Endodermal cell (in vitro differentiated cells): ENCODE results near the gene PLVAP. TPM values are rescaled to one million over a fixed set of nuclear protein-coding genes. Genes with fewer than 3 reads are reported as not detected.

ENCODE experiments used
- DNase-seq: peaks from one replicate; pipeline ENCODE4 v3.0.0-alpha.2; 2017
- H3K27ac ChIP-seq: 2 replicates; pipeline ENCODE4 v1.5.1; 2013; ENCODE audit warnings: mild to moderate bottlenecking, low read depth, low read length, moderate library complexity
- H3K27me3 ChIP-seq: 2 replicates; pipeline ENCODE4 v1.6.1; 2013; ENCODE audit warnings: mild to moderate bottlenecking, low read length, moderate library complexity; ENCODE audit not compliant: insufficient read depth, control insufficient read depth, poor library complexity, severe bottlenecking
- H3K36me3 ChIP-seq: 2 replicates; pipeline ENCODE4 v1.7.0; 2013; ENCODE audit warnings: mild to moderate bottlenecking, low read length, moderate library complexity; ENCODE audit not compliant: control insufficient read depth, insufficient read depth
- H3K4me1 ChIP-seq: one replicate; pipeline ENCODE4 v1.7.0; 2013; ENCODE audit warnings: low read length; ENCODE audit not compliant: control insufficient read depth, insufficient read depth
- H3K4me3 ChIP-seq: 2 replicates; pipeline ENCODE4 v1.5.1; 2013; ENCODE audit warnings: mild to moderate bottlenecking, low read length, moderate library complexity
- H3K9ac ChIP-seq: 2 replicates; pipeline ENCODE4 v1.6.1; 2013; ENCODE audit warnings: mild to moderate bottlenecking, low read length, moderate library complexity; ENCODE audit not compliant: poor library complexity, severe bottlenecking; ENCODE audit errors: extremely low read depth
- H3K9me3 ChIP-seq: 2 replicates; pipeline ENCODE4 v1.6.1; 2013; ENCODE audit warnings: mild to moderate bottlenecking, low read length, moderate library complexity; ENCODE audit not compliant: control insufficient read depth
- H3K27ac Mint-ChIP-seq: 2 replicates; pipeline ENCODE4 v1.8.0; 2020; ENCODE audit warnings: mixed read lengths
- H3K27me3 Mint-ChIP-seq: 2 replicates; pipeline ENCODE4 v1.8.0; 2021; ENCODE audit warnings: mild to moderate bottlenecking, mixed read lengths; ENCODE audit not compliant: insufficient read depth
- H3K36me3 Mint-ChIP-seq: 2 replicates; pipeline ENCODE4 v1.8.0; 2020; ENCODE audit warnings: low read depth, mixed read lengths
- H3K4me1 Mint-ChIP-seq: 2 replicates; pipeline ENCODE4 v1.8.0; 2020; ENCODE audit warnings: mixed read lengths
- H3K4me3 Mint-ChIP-seq: 2 replicates; pipeline ENCODE4 v1.8.0; 2020; ENCODE audit warnings: mild to moderate bottlenecking, moderate library complexity, mixed read lengths
- H3K9me3 Mint-ChIP-seq: 2 replicates; pipeline ENCODE4 v1.8.0; 2020; ENCODE audit warnings: mild to moderate bottlenecking, mixed read lengths
- WGBS, 2 experiments: methylation state at CpG; one replicate each; pipeline versions ENCODE4 v1.1.5 to v1.1.7; 2013; ENCODE audit warnings: missing lambda C conversion rate in 2 of 2, mixed read lengths in 1 of 2; ENCODE audit not compliant: insufficient coverage in 1 of 2, insufficient read length in 1 of 2; 5-methylcytosine and 5-hydroxymethylcytosine counted together
- total RNA-seq, 2 donors: library from RNA; stranded (reverse); fragmentation: NEBNext Ultra II Directional in 1 of 2; extraction: Animal tissue kit (Norgen Biotek cat#: 25700) in 1 of 2; gene quantifications; 2 replicates in 1 of 2; 3 replicates in 1 of 2; pipeline ENCODE4 v1.2.1, GENCODE V29; 2021
- TF ChIP-seq, protein P1 (sequence below): fragments of 200-600 bp; sonication (generic); conservative IDR thresholded peaks from 2 replicates; pipeline ENCODE4 v1.5.0; 2021; ENCODE audit warnings: antibody characterized with exemption, mild to moderate bottlenecking

Gene PLVAP
- total RNA-seq, 2 donors from 2014 or later = 0.44 TPM; not detected in 1

DNA sequence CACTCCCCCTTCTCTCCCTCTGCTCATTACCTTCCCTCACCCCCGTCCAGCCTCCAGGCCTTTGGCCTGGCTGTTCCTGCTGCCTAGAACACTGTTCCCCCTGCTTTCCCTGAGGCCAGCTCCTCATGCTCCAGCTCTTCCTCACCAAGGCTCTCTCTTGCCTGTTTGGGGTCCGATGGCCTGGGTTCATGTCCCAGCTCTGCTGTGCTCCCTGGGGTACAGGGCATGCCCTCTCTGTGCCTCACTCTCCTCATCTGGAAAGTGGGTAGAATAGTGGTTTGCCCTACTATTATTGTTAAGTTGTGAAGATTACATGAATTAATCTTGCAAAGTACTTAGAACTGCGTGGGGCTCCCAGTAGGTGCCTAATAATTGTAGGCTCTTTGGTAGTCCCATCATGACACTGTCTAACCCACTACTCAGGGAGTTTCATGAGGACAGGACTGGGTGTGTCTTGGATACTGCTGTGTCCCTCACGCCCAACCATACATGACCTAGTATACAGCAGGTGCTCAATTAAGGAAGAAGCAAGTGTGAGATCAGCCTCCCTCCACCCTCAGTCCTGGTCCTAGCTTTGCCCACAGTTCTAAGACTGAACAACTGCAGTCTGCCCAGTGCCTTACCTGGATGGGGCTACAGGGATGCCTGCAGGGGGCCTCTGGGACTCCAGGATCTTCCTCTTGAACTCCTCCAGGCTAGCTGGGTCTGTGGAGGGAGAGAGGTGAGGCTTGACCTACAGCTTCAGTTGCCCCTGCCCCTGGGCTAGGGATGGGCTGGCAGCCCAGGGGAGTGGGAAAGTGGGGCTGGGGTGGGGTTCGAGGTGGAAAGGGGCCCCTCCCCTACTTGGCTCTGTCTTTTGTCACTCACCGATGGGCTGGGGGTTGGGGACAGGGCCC, 17.0 kb downstream of the PLVAP start:
- no peak overlapping the region for H3K4me3 Mint-ChIP-seq
- Histone ChIP-seq H3K27ac (no peak overlapping the region), H3K4me3 (no peak overlapping the region), H3K9me3 (no peaks in the 10 kb centered on the region), H3K27me3 (no peaks in the 10 kb centered on the region), H3K4me1 (no peaks in the 10 kb centered on the region), H3K36me3 (no peaks in the 10 kb centered on the region), H3K9ac (no peak overlapping the region)
- no peaks in the 10 kb centered on the region for H3K36me3 Mint-ChIP-seq
- DNase-seq = no peak
- 84 to 100% methylated on average over 1 to 6 of the region's 6 CpGs for WGBS, 2 experiments
- H3K4me1 Mint-ChIP-seq = no peaks in the 10 kb centered on the region
- H3K27me3 Mint-ChIP-seq = peaks cover 11% of the 10 kb centered on the region
- TF ChIP-seq, protein P1, sequence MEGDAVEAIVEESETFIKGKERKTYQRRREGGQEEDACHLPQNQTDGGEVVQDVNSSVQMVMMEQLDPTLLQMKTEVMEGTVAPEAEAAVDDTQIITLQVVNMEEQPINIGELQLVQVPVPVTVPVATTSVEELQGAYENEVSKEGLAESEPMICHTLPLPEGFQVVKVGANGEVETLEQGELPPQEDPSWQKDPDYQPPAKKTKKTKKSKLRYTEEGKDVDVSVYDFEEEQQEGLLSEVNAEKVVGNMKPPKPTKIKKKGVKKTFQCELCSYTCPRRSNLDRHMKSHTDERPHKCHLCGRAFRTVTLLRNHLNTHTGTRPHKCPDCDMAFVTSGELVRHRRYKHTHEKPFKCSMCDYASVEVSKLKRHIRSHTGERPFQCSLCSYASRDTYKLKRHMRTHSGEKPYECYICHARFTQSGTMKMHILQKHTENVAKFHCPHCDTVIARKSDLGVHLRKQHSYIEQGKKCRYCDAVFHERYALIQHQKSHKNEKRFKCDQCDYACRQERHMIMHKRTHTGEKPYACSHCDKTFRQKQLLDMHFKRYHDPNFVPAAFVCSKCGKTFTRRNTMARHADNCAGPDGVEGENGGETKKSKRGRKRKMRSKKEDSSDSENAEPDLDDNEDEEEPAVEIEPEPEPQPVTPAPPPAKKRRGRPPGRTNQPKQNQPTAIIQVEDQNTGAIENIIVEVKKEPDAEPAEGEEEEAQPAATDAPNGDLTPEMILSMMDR = no peak
- H3K9me3 Mint-ChIP-seq = peaks cover 2% of the 10 kb centered on the region
- H3K27ac Mint-ChIP-seq = no peak overlapping the region

- no peaks in the 10 kb centered on the region for H3K36me3 Mint-ChIP-seq
- no peak for DNase-seq
- H3K27ac Mint-ChIP-seq = no peak overlapping the region
- no peak overlapping the region for H3K4me3 ChIP-seq
- TF ChIP-seq, protein P1 = no peak
- no peaks in the 10 kb centered on the region for H3K4me1 ChIP-seq
- no peaks in the 10 kb centered on the region for H3K9me3 Mint-ChIP-seq
- no peaks in the 10 kb centered on the region for H3K27me3 ChIP-seq
- H3K4me1 Mint-ChIP-seq = no peaks in the 10 kb centered on the region
- 87 to 90% methylated on average over 4 to 7 of the region's 7 CpGs for WGBS, 2 experiments
- peaks cover 7% of the 10 kb centered on the region for H3K27me3 Mint-ChIP-seq
- no peak overlapping the region for H3K4me3 Mint-ChIP-seq
- no peaks in the 10 kb centered on the region for H3K9me3 ChIP-seq
- H3K9ac ChIP-seq = no peak overlapping the region
- no peak overlapping the region for H3K27ac ChIP-seq
- H3K36me3 ChIP-seq = no peaks in the 10 kb centered on the region
Observed at GRCh38 chr19:17358395-17358794, 18.7 kb downstream of the PLVAP start.

GRCh38 chr19:17357724-17358123, 19.4 kb downstream of the PLVAP start:
- H3K9me3 Mint-ChIP-seq = no peaks in the 10 kb centered on the region
- no peak overlapping the region for H3K27ac Mint-ChIP-seq
- no peaks in the 10 kb centered on the region for H3K36me3 Mint-ChIP-seq
- Histone ChIP-seq H3K27ac (no peak overlapping the region), H3K9ac (no peak overlapping the region), H3K27me3 (no peaks in the 10 kb centered on the region), H3K9me3 (no peaks in the 10 kb centered on the region), H3K4me3 (no peak overlapping the region), H3K4me1 (no peaks in the 10 kb centered on the region), H3K36me3 (no peaks in the 10 kb centered on the region)
- H3K4me3 Mint-ChIP-seq = no peak overlapping the region
- peaks cover 7% of the 10 kb centered on the region for H3K27me3 Mint-ChIP-seq
- TF ChIP-seq, protein P1 = no peak
- no peak for DNase-seq
- no peaks in the 10 kb centered on the region for H3K4me1 Mint-ChIP-seq
- WGBS, 2 experiments = 91 to 94% methylated on average over 9 of the region's 11 CpGs
